Measurements from ENCODE around the gene CTSL. TPM values are rescaled to one million over a fixed set of nuclear protein-coding genes. Genes with fewer than 3 reads are reported as not detected.

The CTSL gene
- total and polyA plus RNA-seq, 2 experiments from 2014 or later, result 34.5 to 35.3 TPM

DNA sequence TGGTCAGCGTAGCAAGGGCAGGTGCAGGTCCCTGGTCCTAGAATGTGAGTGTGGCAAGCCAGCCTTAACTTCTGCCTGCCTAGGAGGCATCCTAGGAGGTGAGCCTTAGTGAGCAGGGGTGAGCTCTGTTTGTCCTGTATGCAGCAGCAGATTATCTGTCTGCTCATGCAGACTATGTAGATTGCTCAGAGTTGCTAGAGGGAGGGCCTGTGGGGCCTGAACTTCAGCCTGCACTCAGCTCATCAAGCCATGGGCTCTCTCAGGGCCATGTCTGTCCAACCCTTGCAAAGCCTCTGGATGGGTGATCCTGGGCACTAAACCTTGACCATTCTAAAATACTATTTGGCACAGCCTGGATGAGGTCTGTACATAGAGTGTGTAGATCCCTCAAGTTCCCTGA, 8.5 kb upstream of the CTSL start (continued):
- TF ChIP-seq, protein P1, sequence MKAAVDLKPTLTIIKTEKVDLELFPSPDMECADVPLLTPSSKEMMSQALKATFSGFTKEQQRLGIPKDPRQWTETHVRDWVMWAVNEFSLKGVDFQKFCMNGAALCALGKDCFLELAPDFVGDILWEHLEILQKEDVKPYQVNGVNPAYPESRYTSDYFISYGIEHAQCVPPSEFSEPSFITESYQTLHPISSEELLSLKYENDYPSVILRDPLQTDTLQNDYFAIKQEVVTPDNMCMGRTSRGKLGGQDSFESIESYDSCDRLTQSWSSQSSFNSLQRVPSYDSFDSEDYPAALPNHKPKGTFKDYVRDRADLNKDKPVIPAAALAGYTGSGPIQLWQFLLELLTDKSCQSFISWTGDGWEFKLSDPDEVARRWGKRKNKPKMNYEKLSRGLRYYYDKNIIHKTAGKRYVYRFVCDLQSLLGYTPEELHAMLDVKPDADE (IDR thresholded peaks at IDR 0.05), result no peak
- TF ChIP-seq EZH2phosphoT487 (IDR thresholded peaks at IDR 0.05; ENCODE audit: unreplicated experiment) (no peak), NANOG (IDR thresholded peaks at IDR 0.05; ENCODE audit: borderline replicate concordance) (no peak)

DNA sequence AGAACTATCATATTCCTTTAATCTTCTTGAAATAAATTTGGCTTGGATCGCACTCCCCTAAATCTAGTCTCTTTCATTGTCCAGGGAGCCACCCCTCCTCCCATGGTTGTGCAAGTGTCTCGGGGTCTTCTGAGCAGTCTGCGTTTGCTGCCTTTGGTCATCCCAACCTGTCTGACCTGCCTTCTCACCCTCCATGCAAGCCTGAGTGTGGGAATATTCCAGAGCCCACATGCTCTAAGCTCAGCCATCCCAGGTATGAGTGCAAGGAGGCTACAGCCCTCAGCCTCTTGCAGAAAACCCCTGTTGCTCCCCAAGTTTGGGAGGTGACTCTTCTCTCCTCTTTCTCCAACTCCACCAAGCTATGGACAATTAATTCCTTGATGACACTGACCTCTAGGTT, 7.7 kb upstream of the CTSL start:
- no peak for ATAC-seq
- Histone ChIP-seq H3F3A (replicated peaks; ENCODE audit: low read depth) (no peaks in the 10 kb centered on the region; the same call in 1 of the 2 replicates), H3K79me2 (replicated peaks; ENCODE audit: insufficient read depth) (no peaks in the 10 kb centered on the region), H3K27ac (ENCODE audit: low read depth) (no peak overlapping the region), H3K9me2 (ENCODE audit: insufficient read depth) (peaks cover 6% of the 10 kb centered on the region; the same call in 1 of the 2 replicates), H3K4me3 (no peak overlapping the region), H3K27me3 (ENCODE audit: insufficient read depth) (no peaks in the 10 kb centered on the region), H4K20me1 (replicated peaks; ENCODE audit: insufficient read depth) (no peaks in the 10 kb centered on the region), H2AFZ (no peak overlapping the region), H3K36me3 (ENCODE audit: insufficient read depth) (no peaks in the 10 kb centered on the region), H3K4me2 (no peak overlapping the region), H3K4me1 (ENCODE audit: insufficient read depth) (no peaks in the 10 kb centered on the region)
- H3K36me3 Mint-ChIP-seq (ENCODE audit: low read depth), result no peaks in the 10 kb centered on the region
- no peak overlapping the region for H3K4me3 Mint-ChIP-seq
- H3K27ac Mint-ChIP-seq, result no peak overlapping the region
- H3K4me1 Mint-ChIP-seq, result no peaks in the 10 kb centered on the region
- H3K27me3 Mint-ChIP-seq (ENCODE audit: insufficient read depth, low read depth, poor library complexity), result peaks cover 9% of the 10 kb centered on the region
- no peaks in the 10 kb centered on the region for H3K9me3 Mint-ChIP-seq
- no peak for DNase-seq (ENCODE audit: low spot score)
- TF ChIP-seq, protein P2, sequence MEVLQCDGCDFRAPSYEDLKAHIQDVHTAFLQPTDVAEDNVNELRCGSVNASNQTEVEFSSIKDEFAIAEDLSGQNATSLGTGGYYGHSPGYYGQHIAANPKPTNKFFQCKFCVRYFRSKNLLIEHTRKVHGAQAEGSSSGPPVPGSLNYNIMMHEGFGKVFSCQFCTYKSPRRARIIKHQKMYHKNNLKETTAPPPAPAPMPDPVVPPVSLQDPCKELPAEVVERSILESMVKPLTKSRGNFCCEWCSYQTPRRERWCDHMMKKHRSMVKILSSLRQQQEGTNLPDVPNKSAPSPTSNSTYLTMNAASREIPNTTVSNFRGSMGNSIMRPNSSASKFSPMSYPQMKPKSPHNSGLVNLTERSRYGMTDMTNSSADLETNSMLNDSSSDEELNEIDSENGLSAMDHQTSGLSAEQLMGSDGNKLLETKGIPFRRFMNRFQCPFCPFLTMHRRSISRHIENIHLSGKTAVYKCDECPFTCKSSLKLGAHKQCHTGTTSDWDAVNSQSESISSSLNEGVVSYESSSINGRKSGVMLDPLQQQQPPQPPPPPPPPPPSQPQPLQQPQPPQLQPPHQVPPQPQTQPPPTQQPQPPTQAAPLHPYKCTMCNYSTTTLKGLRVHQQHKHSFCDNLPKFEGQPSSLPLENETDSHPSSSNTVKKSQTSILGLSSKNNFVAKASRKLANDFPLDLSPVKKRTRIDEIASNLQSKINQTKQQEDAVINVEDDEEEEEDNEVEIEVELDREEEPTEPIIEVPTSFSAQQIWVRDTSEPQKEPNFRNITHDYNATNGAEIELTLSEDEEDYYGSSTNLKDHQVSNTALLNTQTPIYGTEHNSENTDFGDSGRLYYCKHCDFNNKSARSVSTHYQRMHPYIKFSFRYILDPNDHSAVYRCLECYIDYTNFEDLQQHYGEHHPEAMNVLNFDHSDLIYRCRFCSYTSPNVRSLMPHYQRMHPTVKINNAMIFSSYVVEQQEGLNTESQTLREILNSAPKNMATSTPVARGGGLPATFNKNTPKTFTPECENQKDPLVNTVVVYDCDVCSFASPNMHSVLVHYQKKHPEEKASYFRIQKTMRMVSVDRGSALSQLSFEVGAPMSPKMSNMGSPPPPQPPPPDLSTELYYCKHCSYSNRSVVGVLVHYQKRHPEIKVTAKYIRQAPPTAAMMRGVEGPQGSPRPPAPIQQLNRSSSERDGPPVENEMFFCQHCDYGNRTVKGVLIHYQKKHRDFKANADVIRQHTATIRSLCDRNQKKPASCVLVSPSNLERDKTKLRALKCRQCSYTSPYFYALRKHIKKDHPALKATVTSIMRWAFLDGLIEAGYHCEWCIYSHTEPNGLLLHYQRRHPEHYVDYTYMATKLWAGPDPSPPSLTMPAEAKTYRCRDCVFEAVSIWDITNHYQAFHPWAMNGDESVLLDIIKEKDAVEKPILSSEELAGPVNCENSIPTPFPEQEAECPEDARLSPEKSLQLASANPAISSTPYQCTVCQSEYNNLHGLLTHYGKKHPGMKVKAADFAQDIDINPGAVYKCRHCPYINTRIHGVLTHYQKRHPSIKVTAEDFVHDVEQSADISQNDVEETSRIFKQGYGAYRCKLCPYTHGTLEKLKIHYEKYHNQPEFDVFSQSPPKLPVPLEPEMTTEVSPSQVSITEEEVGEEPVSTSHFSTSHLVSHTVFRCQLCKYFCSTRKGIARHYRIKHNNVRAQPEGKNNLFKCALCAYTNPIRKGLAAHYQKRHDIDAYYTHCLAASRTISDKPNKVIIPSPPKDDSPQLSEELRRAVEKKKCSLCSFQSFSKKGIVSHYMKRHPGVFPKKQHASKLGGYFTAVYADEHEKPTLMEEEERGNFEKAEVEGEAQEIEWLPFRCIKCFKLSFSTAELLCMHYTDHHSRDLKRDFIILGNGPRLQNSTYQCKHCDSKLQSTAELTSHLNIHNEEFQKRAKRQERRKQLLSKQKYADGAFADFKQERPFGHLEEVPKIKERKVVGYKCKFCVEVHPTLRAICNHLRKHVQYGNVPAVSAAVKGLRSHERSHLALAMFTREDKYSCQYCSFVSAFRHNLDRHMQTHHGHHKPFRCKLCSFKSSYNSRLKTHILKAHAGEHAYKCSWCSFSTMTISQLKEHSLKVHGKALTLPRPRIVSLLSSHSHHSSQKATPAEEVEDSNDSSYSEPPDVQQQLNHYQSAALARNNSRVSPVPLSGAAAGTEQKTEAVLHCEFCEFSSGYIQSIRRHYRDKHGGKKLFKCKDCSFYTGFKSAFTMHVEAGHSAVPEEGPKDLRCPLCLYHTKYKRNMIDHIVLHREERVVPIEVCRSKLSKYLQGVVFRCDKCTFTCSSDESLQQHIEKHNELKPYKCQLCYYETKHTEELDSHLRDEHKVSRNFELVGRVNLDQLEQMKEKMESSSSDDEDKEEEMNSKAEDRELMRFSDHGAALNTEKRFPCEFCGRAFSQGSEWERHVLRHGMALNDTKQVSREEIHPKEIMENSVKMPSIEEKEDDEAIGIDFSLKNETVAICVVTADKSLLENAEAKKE (CRISPR knock-in tag; IDR thresholded peaks at IDR 0.05), result no peak
- TF ChIP-seq ZNF331 (CRISPR knock-in tag; IDR thresholded peaks at IDR 0.05; ENCODE audit: low read depth) (no peak), EZH2 (IDR thresholded peaks at IDR 0.05; ENCODE audit: low read depth, unreplicated experiment) (no peak), NANOG (IDR thresholded peaks at IDR 0.05; ENCODE audit: borderline replicate concordance) (no peak), CREB1 (CRISPR knock-in tag; IDR thresholded peaks at IDR 0.05; ENCODE audit: low read depth) (no peak), STAT1 (IDR thresholded peaks at IDR 0.05; ENCODE audit: unreplicated experiment) (no peak), JUNB (IDR thresholded peaks at IDR 0.05; ENCODE audit: unreplicated experiment) (no peak), EZH2phosphoT487 (IDR thresholded peaks at IDR 0.05; ENCODE audit: unreplicated experiment) (no peak), POLR2AphosphoS5 (IDR thresholded peaks at IDR 0.05; ENCODE audit: low read depth) (no peak), ZNF114 (CRISPR knock-in tag; IDR thresholded peaks at IDR 0.05) (no peak)
- TF ChIP-seq, protein P3, sequence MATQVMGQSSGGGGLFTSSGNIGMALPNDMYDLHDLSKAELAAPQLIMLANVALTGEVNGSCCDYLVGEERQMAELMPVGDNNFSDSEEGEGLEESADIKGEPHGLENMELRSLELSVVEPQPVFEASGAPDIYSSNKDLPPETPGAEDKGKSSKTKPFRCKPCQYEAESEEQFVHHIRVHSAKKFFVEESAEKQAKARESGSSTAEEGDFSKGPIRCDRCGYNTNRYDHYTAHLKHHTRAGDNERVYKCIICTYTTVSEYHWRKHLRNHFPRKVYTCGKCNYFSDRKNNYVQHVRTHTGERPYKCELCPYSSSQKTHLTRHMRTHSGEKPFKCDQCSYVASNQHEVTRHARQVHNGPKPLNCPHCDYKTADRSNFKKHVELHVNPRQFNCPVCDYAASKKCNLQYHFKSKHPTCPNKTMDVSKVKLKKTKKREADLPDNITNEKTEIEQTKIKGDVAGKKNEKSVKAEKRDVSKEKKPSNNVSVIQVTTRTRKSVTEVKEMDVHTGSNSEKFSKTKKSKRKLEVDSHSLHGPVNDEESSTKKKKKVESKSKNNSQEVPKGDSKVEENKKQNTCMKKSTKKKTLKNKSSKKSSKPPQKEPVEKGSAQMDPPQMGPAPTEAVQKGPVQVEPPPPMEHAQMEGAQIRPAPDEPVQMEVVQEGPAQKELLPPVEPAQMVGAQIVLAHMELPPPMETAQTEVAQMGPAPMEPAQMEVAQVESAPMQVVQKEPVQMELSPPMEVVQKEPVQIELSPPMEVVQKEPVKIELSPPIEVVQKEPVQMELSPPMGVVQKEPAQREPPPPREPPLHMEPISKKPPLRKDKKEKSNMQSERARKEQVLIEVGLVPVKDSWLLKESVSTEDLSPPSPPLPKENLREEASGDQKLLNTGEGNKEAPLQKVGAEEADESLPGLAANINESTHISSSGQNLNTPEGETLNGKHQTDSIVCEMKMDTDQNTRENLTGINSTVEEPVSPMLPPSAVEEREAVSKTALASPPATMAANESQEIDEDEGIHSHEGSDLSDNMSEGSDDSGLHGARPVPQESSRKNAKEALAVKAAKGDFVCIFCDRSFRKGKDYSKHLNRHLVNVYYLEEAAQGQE (IDR thresholded peaks at IDR 0.05; ENCODE audit: unreplicated experiment), result no peak
- TF ChIP-seq, protein P4, sequence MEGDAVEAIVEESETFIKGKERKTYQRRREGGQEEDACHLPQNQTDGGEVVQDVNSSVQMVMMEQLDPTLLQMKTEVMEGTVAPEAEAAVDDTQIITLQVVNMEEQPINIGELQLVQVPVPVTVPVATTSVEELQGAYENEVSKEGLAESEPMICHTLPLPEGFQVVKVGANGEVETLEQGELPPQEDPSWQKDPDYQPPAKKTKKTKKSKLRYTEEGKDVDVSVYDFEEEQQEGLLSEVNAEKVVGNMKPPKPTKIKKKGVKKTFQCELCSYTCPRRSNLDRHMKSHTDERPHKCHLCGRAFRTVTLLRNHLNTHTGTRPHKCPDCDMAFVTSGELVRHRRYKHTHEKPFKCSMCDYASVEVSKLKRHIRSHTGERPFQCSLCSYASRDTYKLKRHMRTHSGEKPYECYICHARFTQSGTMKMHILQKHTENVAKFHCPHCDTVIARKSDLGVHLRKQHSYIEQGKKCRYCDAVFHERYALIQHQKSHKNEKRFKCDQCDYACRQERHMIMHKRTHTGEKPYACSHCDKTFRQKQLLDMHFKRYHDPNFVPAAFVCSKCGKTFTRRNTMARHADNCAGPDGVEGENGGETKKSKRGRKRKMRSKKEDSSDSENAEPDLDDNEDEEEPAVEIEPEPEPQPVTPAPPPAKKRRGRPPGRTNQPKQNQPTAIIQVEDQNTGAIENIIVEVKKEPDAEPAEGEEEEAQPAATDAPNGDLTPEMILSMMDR (conservative IDR thresholded peaks at IDR 0.05; ENCODE audit: low read depth in 2 of 2), result no peak
